SK-N-SH treated with all-trans-retinoic acid at 6 μM for 48 hours (cell line): ENCODE data around the gene PYDC2.

Source experiments
- ARNTL ChIP-seq: fragments of 450-650 bp; formaldehyde crosslinking; IDR thresholded peaks from 2 replicates; pipeline ENCODE4 v1.5.0; 2020; ENCODE audit warnings: low read depth, mild to moderate bottlenecking, moderate library complexity, borderline replicate concordance
- CSDC2 ChIP-seq: fragments of 250-450 bp; sonication (Bioruptor Pico); IDR thresholded peaks from 2 replicates; pipeline ENCODE4 v1.5.0; 2020; ENCODE audit warnings: mild to moderate bottlenecking, moderate library complexity
- ISL1 ChIP-seq: fragments of 250-450 bp; sonication (Bioruptor Pico); IDR thresholded peaks from 2 replicates; pipeline ENCODE4 v2.1.2; 2022; ENCODE audit warnings: mild to moderate bottlenecking, moderate library complexity
- PATZ1 ChIP-seq: fragments of 250-450 bp; sonication (Bioruptor Pico); IDR thresholded peaks from 2 replicates; pipeline ENCODE4 v1.8.0; 2020; ENCODE audit warnings: mild to moderate bottlenecking, moderate library complexity, borderline replicate concordance
- ZFP3 ChIP-seq: fragments of 250-450 bp; sonication (Bioruptor Pico); IDR thresholded peaks from 2 replicates; pipeline ENCODE4 v1.5.0; 2020; ENCODE audit warnings: mild to moderate bottlenecking, moderate library complexity
- TF ChIP-seq, protein P1 (sequence below): fragments of 250-450 bp; sonication (Bioruptor Pico); IDR thresholded peaks from 2 replicates; pipeline ENCODE4 v1.5.1; 2020; ENCODE audit warnings: low read depth, mild to moderate bottlenecking, moderate library complexity

GRCh38 chr3:191502583-191502982 is 41.6 kb downstream of the PYDC2 start:
- TF ChIP-seq PATZ1 (no peak), CSDC2 (CRISPR knock-in tag) (no peak), ARNTL (CRISPR knock-in tag) (no peak), ISL1 (no peak), ZFP3 (CRISPR knock-in tag) (no peak)
- TF ChIP-seq, protein P1, sequence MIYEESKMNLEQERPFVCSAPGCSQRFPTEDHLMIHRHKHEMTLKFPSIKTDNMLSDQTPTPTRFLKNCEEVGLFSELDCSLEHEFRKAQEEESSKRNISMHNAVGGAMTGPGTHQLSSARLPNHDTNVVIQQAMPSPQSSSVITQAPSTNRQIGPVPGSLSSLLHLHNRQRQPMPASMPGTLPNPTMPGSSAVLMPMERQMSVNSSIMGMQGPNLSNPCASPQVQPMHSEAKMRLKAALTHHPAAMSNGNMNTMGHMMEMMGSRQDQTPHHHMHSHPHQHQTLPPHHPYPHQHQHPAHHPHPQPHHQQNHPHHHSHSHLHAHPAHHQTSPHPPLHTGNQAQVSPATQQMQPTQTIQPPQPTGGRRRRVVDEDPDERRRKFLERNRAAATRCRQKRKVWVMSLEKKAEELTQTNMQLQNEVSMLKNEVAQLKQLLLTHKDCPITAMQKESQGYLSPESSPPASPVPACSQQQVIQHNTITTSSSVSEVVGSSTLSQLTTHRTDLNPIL: no peak
